Astrocyte (in vitro differentiated cells and primary cell): ENCODE results near the gene CD244. TPM values are rescaled to one million over a fixed set of nuclear protein-coding genes. Genes with fewer than 3 reads are reported as not detected.

Source experiments
- DNase-seq: peaks from one replicate; pipeline ENCODE4 v3.0.0-alpha.2; 2010; ENCODE audit warnings: low read depth
- FAIRE-seq: peaks from 2 replicates; lab custom pipeline; 2011; peaks lifted over from hg19 to GRCh38; lab: Jason Lieb, UNC
- H2AFZ ChIP-seq: 2 replicates; pipeline ENCODE4 v1.6.0; 2012; ENCODE audit warnings: low read depth, low read length, inconsistent platforms
- H3K27ac ChIP-seq: 2 replicates; pipeline ENCODE4 v1.5.1; 2011; ENCODE audit warnings: low read depth, low read length, inconsistent platforms
- H3K27me3 ChIP-seq: 2 replicates; pipeline ENCODE4 v1.6.0; 2011; ENCODE audit warnings: low read length, inconsistent platforms; ENCODE audit not compliant: insufficient read depth
- H3K36me3 ChIP-seq: 2 replicates; pipeline ENCODE4 v1.5.1; 2011; ENCODE audit warnings: low read length, inconsistent platforms; ENCODE audit not compliant: insufficient read depth
- H3K4me1 ChIP-seq: 2 replicates; pipeline ENCODE4 v1.5.1; 2011; ENCODE audit warnings: low read length, inconsistent platforms; ENCODE audit not compliant: insufficient read depth
- H3K4me2 ChIP-seq: 2 replicates; pipeline ENCODE4 v1.6.0; 2012; ENCODE audit warnings: low read length, inconsistent platforms
- H3K4me3 ChIP-seq: 2 replicates; pipeline ENCODE4 v1.5.1; 2011; ENCODE audit warnings: low read depth, mild to moderate bottlenecking, low read length, inconsistent platforms; ENCODE audit not compliant: insufficient read depth
- H3K79me2 ChIP-seq: 2 replicates; pipeline ENCODE4 v1.6.0; 2012; ENCODE audit warnings: mild to moderate bottlenecking, low read length, inconsistent platforms; ENCODE audit not compliant: insufficient read depth
- H3K9ac ChIP-seq: 2 replicates; pipeline ENCODE4 v1.6.0; 2012; ENCODE audit warnings: mild to moderate bottlenecking, low read length, inconsistent platforms
- H3K9me3 ChIP-seq: 2 replicates; pipeline ENCODE4 v1.5.1; 2012; ENCODE audit warnings: low read depth, mild to moderate bottlenecking, low read length, inconsistent platforms; ENCODE audit not compliant: insufficient read depth
- H4K20me1 ChIP-seq: 2 replicates; pipeline ENCODE4 v1.6.0; 2012; ENCODE audit warnings: low read length, inconsistent platforms; ENCODE audit not compliant: insufficient read depth
- H3K27ac Mint-ChIP-seq: one replicate; pipeline ENCODE4 v1.8.0; 2021; ENCODE audit warnings: mild to moderate bottlenecking, mixed read lengths; ENCODE audit not compliant: unreplicated experiment
- H3K27me3 Mint-ChIP-seq: one replicate; pipeline ENCODE4 v1.8.0; 2021; ENCODE audit warnings: low read depth, mixed read lengths; ENCODE audit not compliant: unreplicated experiment
- H3K36me3 Mint-ChIP-seq: one replicate; pipeline ENCODE4 v1.8.0; 2021; ENCODE audit warnings: low read depth, mixed read lengths; ENCODE audit not compliant: unreplicated experiment
- H3K4me1 Mint-ChIP-seq: one replicate; pipeline ENCODE4 v1.8.0; 2021; ENCODE audit warnings: low read depth, mixed read lengths; ENCODE audit not compliant: unreplicated experiment
- H3K4me3 Mint-ChIP-seq: one replicate; pipeline ENCODE4 v1.8.0; 2021; ENCODE audit warnings: mild to moderate bottlenecking, moderate library complexity, mixed read lengths; ENCODE audit not compliant: unreplicated experiment
- H3K9me3 Mint-ChIP-seq: one replicate; pipeline ENCODE4 v1.8.0; 2021; ENCODE audit warnings: mild to moderate bottlenecking, mixed read lengths; ENCODE audit not compliant: unreplicated experiment
- EZH2 ChIP-seq: IDR thresholded peaks from 2 replicates; pipeline ENCODE4 v1.6.1; 2012; ENCODE audit warnings: mild to moderate bottlenecking, low read length, inconsistent platforms; ENCODE audit not compliant: insufficient read depth
- total RNA-seq: library from RNA; stranded (reverse); gene quantifications from 2 replicates; pipeline ENCODE4 v1.2.1, GENCODE V29; 2021
- TF ChIP-seq, protein P1 (sequence below): IDR thresholded peaks from 2 replicates; pipeline ENCODE4 v1.5.1; 2011; ENCODE audit warnings: low read depth, mild to moderate bottlenecking, inconsistent platforms, low read length, moderate library complexity; ENCODE audit not compliant: insufficient read depth

Gene CD244
- total RNA-seq, 1 donor from 2014 or later = not detected

DNA sequence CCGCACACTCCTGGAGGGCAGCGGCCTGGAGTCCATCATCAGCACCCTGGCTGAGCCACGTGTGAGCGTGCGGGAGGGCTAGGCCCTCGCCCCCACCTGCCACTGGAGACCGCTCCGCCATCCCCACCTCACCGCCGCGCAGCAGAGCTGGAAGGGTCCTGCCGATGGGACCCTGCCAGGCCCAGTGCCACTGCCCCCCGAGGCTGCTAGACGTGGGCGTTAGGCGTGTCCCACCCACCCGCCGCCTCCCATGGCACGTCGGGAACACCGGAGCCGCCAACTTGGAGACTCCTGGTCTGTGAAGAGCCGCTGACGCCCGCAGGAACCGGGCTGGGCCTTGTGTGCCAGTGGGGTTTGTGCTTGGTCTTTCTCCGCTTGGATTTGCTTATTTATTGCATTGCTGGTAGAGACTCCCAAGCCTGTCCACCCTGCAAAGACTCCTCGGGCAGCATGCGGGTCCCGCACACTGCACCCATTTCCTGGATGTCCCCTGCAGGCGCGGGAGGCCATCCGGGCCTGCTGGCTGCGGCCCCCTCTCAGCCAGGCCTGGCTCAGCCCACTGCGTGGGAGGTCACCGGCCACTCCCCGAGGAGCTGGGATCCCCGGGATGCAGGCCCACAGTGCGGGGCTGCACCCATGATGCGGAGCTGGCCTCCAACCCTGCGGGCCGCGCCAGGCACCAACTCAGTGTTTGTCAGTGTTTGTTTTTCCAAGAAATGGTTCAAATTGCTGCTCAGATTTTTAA lies 60.7 kb downstream of the CD244 start:
- no peaks in the 10 kb centered on the region for H3K36me3 Mint-ChIP-seq
- H3K27ac ChIP-seq = no peak overlapping the region
- H3K27me3 Mint-ChIP-seq = peaks cover 8% of the 10 kb centered on the region
- TF ChIP-seq EZH2 = no peak
- TF ChIP-seq, protein P1, sequence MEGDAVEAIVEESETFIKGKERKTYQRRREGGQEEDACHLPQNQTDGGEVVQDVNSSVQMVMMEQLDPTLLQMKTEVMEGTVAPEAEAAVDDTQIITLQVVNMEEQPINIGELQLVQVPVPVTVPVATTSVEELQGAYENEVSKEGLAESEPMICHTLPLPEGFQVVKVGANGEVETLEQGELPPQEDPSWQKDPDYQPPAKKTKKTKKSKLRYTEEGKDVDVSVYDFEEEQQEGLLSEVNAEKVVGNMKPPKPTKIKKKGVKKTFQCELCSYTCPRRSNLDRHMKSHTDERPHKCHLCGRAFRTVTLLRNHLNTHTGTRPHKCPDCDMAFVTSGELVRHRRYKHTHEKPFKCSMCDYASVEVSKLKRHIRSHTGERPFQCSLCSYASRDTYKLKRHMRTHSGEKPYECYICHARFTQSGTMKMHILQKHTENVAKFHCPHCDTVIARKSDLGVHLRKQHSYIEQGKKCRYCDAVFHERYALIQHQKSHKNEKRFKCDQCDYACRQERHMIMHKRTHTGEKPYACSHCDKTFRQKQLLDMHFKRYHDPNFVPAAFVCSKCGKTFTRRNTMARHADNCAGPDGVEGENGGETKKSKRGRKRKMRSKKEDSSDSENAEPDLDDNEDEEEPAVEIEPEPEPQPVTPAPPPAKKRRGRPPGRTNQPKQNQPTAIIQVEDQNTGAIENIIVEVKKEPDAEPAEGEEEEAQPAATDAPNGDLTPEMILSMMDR = no peak
- no peaks in the 10 kb centered on the region for H4K20me1 ChIP-seq
- H3K4me3 Mint-ChIP-seq = no peak overlapping the region
- no peaks in the 10 kb centered on the region for H3K9me3 ChIP-seq
- no peaks in the 10 kb centered on the region for H3K36me3 ChIP-seq
- H3K9me3 Mint-ChIP-seq = peaks cover 8% of the 10 kb centered on the region
- no peaks in the 10 kb centered on the region for H3K27me3 ChIP-seq
- no peak overlapping the region for H3K4me2 ChIP-seq
- no peak overlapping the region for H3K9ac ChIP-seq
- no peak overlapping the region for H3K4me3 ChIP-seq
- FAIRE-seq (no peak), DNase-seq (no peak)
- no peak overlapping the region for H3K27ac Mint-ChIP-seq
- no peaks in the 10 kb centered on the region for H3K4me1 ChIP-seq
- no peak overlapping the region for H2AFZ ChIP-seq
- H3K4me1 Mint-ChIP-seq = no peaks in the 10 kb centered on the region
- H3K79me2 ChIP-seq = no peaks in the 10 kb centered on the region

DNA sequence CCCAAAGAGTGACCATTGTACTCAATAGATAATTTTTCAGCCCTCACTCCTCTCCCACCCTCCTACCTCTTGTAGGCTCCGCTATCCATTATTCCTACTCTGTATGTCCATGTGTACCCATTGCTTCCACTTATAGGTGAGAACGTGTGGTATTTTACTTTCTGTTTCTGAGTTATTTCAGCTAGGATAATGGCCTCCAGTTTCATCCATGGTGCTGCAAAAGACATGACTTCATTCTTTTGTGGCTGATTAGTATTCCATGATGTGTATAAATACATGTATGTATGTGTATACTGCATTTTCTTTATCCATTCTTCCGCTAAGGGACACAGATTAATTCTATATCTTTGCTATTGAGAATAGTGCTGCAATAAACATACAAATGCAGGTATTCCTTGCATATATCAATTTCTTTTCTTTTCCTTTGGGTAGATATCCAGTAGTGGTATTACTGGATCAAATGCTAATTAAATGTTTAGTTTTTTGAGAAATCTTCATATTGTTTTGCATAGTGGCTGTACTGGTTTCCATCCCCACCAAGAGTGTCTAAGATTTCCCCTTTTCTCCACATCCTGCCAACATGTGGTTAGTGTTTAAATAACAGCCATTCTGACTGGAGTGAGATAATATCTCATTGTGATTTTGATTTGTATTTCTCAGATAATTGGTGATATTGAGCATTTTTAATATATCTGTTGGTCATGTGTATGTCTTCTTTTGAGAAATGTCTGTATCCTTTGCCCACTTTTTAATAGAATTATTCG lies 61.9 kb downstream of the CD244 start:
- Histone ChIP-seq H2AFZ (no peak overlapping the region), H3K9ac (no peak overlapping the region), H3K36me3 (no peaks in the 10 kb centered on the region), H3K27ac (no peak overlapping the region), H3K4me1 (no peaks in the 10 kb centered on the region), H3K4me2 (no peak overlapping the region), H3K79me2 (no peaks in the 10 kb centered on the region), H4K20me1 (no peaks in the 10 kb centered on the region), H3K27me3 (no peaks in the 10 kb centered on the region), H3K4me3 (no peak overlapping the region), H3K9me3 (no peaks in the 10 kb centered on the region)
- no peak for DNase-seq
- H3K9me3 Mint-ChIP-seq = peaks cover 2% of the 10 kb centered on the region
- H3K4me3 Mint-ChIP-seq = no peak overlapping the region
- no peaks in the 10 kb centered on the region for H3K4me1 Mint-ChIP-seq
- no peak for TF ChIP-seq EZH2
- peaks cover 8% of the 10 kb centered on the region for H3K27me3 Mint-ChIP-seq
- no peak overlapping the region for H3K27ac Mint-ChIP-seq
- no peaks in the 10 kb centered on the region for H3K36me3 Mint-ChIP-seq
- no peak for FAIRE-seq

DNA sequence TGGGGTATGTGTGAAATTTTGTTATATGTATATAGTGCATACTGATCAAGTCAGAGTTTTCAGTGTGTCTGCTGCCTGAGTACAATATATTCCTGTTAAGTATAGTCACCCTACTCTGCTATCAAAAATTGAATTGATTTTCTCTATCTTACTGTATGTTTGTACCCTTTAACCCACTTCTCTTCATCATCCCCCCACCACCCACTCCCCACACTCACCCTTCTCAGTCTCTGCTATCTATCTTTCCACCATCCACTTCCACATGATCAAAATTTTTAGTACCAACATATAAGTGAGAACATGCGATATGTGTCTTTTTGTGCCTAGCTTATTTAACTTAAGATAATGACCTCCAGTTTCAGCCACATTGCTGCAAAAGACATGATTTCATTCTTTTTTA lies 62.5 kb downstream of the CD244 start:
- H2AFZ ChIP-seq = no peak overlapping the region
- H3K4me3 Mint-ChIP-seq = no peak overlapping the region
- H3K4me2 ChIP-seq = no peak overlapping the region
- no peak overlapping the region for H3K4me3 ChIP-seq
- no peaks in the 10 kb centered on the region for H3K27me3 ChIP-seq
- H3K27ac Mint-ChIP-seq = no peak overlapping the region
- no peaks in the 10 kb centered on the region for H3K79me2 ChIP-seq
- H3K36me3 ChIP-seq = no peaks in the 10 kb centered on the region
- H4K20me1 ChIP-seq = no peaks in the 10 kb centered on the region
- H3K4me1 ChIP-seq = no peaks in the 10 kb centered on the region
- H3K36me3 Mint-ChIP-seq = no peaks in the 10 kb centered on the region
- DNase-seq (no peak), FAIRE-seq (no peak)
- no peak overlapping the region for H3K9ac ChIP-seq
- H3K27ac ChIP-seq = no peak overlapping the region
- H3K9me3 Mint-ChIP-seq = peaks cover 5% of the 10 kb centered on the region
- no peaks in the 10 kb centered on the region for H3K4me1 Mint-ChIP-seq
- peaks cover 8% of the 10 kb centered on the region for H3K27me3 Mint-ChIP-seq
- TF ChIP-seq EZH2 = no peak
- TF ChIP-seq, protein P1 = no peak
- no peaks in the 10 kb centered on the region for H3K9me3 ChIP-seq
